HepG2 (cell line): Measurements from ENCODE around the gene SND1.

Experiments
- CBX1 ChIP-seq: IDR thresholded peaks from one replicate; pipeline ENCODE4 v1.6.1; 2016; ENCODE audit warnings: antibody characterized with exemption, low read depth
- EZH2 ChIP-seq: conservative IDR thresholded peaks from 2 replicates; pipeline ENCODE4 v1.6.1; 2012; ENCODE audit warnings: mild to moderate bottlenecking, low read depth, low read length, moderate library complexity
- FOSL1 ChIP-seq: sonication (generic); formaldehyde crosslinking; IDR thresholded peaks from 2 replicates; pipeline ENCODE4 v1.9.0; 2021; ENCODE audit warnings: missing genetic modification reagents, borderline replicate concordance
- HNRNPLL ChIP-seq: fragments of 200-400 bp; formaldehyde crosslinking; IDR thresholded peaks from 2 replicates; pipeline ENCODE4 v1.6.1; 2017; ENCODE audit warnings: mild to moderate bottlenecking, low read depth, low read length; ENCODE audit not compliant: poor library complexity, severe bottlenecking
- MTF1 ChIP-seq: sonication (generic); formaldehyde crosslinking; IDR thresholded peaks from 2 replicates; pipeline ENCODE4 v1.5.0; 2020; ENCODE audit warnings: missing genetic modification reagents
- SALL2 ChIP-seq: sonication (generic); formaldehyde crosslinking; IDR thresholded peaks from 2 replicates; pipeline ENCODE4 v1.8.1; 2023; ENCODE audit warnings: mild to moderate bottlenecking, missing genetic modification reagents, inconsistent platforms
- ZKSCAN5 ChIP-seq: sonication (generic); formaldehyde crosslinking; IDR thresholded peaks from 2 replicates; pipeline ENCODE4 v1.5.1; 2020; ENCODE audit warnings: mild to moderate bottlenecking, missing genetic modification reagents
- ZNF530 ChIP-seq: sonication (generic); formaldehyde crosslinking; IDR thresholded peaks from 2 replicates; pipeline ENCODE4 v1.5.0; 2020; ENCODE audit warnings: low read depth, mild to moderate bottlenecking, missing genetic modification reagents
- ZNF746 ChIP-seq: sonication (generic); formaldehyde crosslinking; IDR thresholded peaks from 2 replicates; pipeline ENCODE4 v1.8.0; 2022; ENCODE audit warnings: mild to moderate bottlenecking, missing genetic modification reagents
- ZNF782 ChIP-seq: sonication (generic); formaldehyde crosslinking; IDR thresholded peaks from 2 replicates; pipeline ENCODE4 v1.4.0; 2020; ENCODE audit warnings: missing genetic modification reagents, mild to moderate bottlenecking, borderline replicate concordance
- TF ChIP-seq, protein P1 (sequence below): sonication (generic); formaldehyde crosslinking; conservative IDR thresholded peaks from 2 replicates; pipeline ENCODE4 v1.4.0; 2020; ENCODE audit warnings: missing genetic modification reagents
- TF ChIP-seq, protein P2 (sequence below): sonication (generic); formaldehyde crosslinking; IDR thresholded peaks from 2 replicates; pipeline ENCODE4 v1.5.0; 2020; ENCODE audit warnings: mild to moderate bottlenecking, missing genetic modification reagents, moderate library complexity
- TF ChIP-seq, protein P3 (sequence below): IDR thresholded peaks from 2 replicates; pipeline ENCODE4 v1.6.1; 2016
- TF ChIP-seq, protein P4 (sequence below): sonication (generic); formaldehyde crosslinking; IDR thresholded peaks from 2 replicates; pipeline ENCODE4 v1.5.0; 2020; ENCODE audit warnings: missing genetic modification reagents

DNA sequence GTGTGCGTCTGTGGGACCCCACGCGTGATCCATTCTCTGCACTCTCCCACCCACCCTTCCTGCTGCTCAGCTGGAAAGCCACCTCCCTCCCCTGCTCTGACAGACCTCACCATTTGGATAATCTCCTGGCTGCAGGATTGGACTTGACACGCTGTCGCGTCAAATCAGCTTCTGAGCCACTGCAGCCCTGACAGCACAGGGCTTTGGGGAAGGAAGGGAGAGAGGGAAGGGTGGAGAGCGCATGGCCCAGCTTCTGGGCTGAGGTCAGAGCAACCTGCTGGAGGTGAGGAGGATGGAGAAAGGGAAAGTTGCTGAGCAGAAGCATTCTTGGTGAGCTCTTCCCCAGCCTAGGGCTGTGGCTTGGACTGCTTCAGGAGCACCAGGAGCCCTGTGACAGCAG, 428.2 kb downstream of the SND1 start:
- TF ChIP-seq, protein P1, sequence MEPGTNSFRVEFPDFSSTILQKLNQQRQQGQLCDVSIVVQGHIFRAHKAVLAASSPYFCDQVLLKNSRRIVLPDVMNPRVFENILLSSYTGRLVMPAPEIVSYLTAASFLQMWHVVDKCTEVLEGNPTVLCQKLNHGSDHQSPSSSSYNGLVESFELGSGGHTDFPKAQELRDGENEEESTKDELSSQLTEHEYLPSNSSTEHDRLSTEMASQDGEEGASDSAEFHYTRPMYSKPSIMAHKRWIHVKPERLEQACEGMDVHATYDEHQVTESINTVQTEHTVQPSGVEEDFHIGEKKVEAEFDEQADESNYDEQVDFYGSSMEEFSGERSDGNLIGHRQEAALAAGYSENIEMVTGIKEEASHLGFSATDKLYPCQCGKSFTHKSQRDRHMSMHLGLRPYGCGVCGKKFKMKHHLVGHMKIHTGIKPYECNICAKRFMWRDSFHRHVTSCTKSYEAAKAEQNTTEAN (CRISPR knock-in tag), result no peak
- no peak for TF ChIP-seq ZNF782 (CRISPR knock-in tag)
- no peak for TF ChIP-seq ZNF746 (CRISPR knock-in tag)
- TF ChIP-seq, protein P2, sequence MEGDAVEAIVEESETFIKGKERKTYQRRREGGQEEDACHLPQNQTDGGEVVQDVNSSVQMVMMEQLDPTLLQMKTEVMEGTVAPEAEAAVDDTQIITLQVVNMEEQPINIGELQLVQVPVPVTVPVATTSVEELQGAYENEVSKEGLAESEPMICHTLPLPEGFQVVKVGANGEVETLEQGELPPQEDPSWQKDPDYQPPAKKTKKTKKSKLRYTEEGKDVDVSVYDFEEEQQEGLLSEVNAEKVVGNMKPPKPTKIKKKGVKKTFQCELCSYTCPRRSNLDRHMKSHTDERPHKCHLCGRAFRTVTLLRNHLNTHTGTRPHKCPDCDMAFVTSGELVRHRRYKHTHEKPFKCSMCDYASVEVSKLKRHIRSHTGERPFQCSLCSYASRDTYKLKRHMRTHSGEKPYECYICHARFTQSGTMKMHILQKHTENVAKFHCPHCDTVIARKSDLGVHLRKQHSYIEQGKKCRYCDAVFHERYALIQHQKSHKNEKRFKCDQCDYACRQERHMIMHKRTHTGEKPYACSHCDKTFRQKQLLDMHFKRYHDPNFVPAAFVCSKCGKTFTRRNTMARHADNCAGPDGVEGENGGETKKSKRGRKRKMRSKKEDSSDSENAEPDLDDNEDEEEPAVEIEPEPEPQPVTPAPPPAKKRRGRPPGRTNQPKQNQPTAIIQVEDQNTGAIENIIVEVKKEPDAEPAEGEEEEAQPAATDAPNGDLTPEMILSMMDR, result no peak
- TF ChIP-seq ZNF530 (CRISPR knock-in tag), result no peak
- TF ChIP-seq, protein P3, sequence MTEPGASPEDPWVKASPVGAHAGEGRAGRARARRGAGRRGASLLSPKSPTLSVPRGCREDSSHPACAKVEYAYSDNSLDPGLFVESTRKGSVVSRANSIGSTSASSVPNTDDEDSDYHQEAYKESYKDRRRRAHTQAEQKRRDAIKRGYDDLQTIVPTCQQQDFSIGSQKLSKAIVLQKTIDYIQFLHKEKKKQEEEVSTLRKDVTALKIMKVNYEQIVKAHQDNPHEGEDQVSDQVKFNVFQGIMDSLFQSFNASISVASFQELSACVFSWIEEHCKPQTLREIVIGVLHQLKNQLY (CRISPR knock-in tag), result no peak
- TF ChIP-seq, protein P4, sequence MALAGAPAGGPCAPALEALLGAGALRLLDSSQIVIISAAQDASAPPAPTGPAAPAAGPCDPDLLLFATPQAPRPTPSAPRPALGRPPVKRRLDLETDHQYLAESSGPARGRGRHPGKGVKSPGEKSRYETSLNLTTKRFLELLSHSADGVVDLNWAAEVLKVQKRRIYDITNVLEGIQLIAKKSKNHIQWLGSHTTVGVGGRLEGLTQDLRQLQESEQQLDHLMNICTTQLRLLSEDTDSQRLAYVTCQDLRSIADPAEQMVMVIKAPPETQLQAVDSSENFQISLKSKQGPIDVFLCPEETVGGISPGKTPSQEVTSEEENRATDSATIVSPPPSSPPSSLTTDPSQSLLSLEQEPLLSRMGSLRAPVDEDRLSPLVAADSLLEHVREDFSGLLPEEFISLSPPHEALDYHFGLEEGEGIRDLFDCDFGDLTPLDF (CRISPR knock-in tag), result no peak
- no peak for TF ChIP-seq SALL2
- no peak for TF ChIP-seq MTF1 (CRISPR knock-in tag)
- no peak for TF ChIP-seq FOSL1 (CRISPR knock-in tag)
- TF ChIP-seq HNRNPLL, result no peak
- no peak for TF ChIP-seq EZH2
- TF ChIP-seq ZKSCAN5, result no peak
- TF ChIP-seq CBX1, result no peak
